Mesodermal cell (in vitro differentiated cells): ENCODE results near the gene CDHR4.
A peak's percentile ranks its signal among the peaks of the same experiment; 100 is the strongest.
"Not testable (repeated sequence)": the region's sequence is repeated elsewhere in the genome, so short reads cannot be mapped to it uniquely, and the experiment has no call there.

Experiments used
- H3K27ac ChIP-seq: 2 replicates; pipeline ENCODE4 v1.7.0; 2013; ENCODE audit warnings: mild to moderate bottlenecking, low read depth, low read length, moderate library complexity; ENCODE audit not compliant: severe bottlenecking
- H3K36me3 ChIP-seq: 2 replicates; pipeline ENCODE4 v1.7.1; 2013; ENCODE audit warnings: mild to moderate bottlenecking, low read length, moderate library complexity; ENCODE audit not compliant: control insufficient read depth, insufficient read depth
- H3K4me1 ChIP-seq: one replicate; pipeline ENCODE4 v1.7.1; 2013; ENCODE audit warnings: mild to moderate bottlenecking, low read length; ENCODE audit not compliant: insufficient read depth, control insufficient read depth, poor library complexity, severe bottlenecking
- H3K4me3 ChIP-seq: 2 replicates; pipeline ENCODE4 v1.7.0; 2013; ENCODE audit warnings: low read length, control low read depth, mild to moderate bottlenecking; ENCODE audit not compliant: insufficient read depth, poor library complexity, severe bottlenecking; ENCODE audit errors: extremely low read depth
- H3K9me3 ChIP-seq: 2 replicates; pipeline ENCODE4 v1.7.1; 2013; ENCODE audit warnings: mild to moderate bottlenecking, low read length, moderate library complexity; ENCODE audit not compliant: control insufficient read depth
- WGBS, 2 experiments: methylation state at CpG; one replicate each; pipeline ENCODE4 v1.1.5; 2013; ENCODE audit warnings: missing lambda C conversion rate in 2 of 2; ENCODE audit not compliant: insufficient coverage in 2 of 2; 5-methylcytosine and 5-hydroxymethylcytosine counted together

The CDHR4 gene

GRCh38 chr3:49823131-49823530 is 23.5 kb upstream of the CDHR4 start:
- H3K36me3 ChIP-seq, H3K4me1 ChIP-seq, H3K4me3 ChIP-seq, H3K27ac ChIP-seq, H3K9me3 ChIP-seq: not testable (repeated sequence)
- WGBS, 2 experiments, result 93% methylated on average over 2 of the region's 3 CpGs

GRCh38 chr3:49813497-49814174 is 14.0 kb upstream of the CDHR4 start, which contains the start of gene UBA7:
UBA7 (minus strand) TSS chr3:49813953; CDS start chr3:49813787, 166 bp downstream.
- Histone ChIP-seq H3K27ac (no peak within 1 kb of the TSS), H3K9me3 (no peaks in the 10 kb centered on the region), H3K4me3 (no peak within 1 kb of the TSS), H3K36me3 (no peaks in the 10 kb centered on the region), H3K4me1 (no peaks in the 10 kb centered on the region)
- WGBS, 2 experiments, result 90 to 91% methylated on average over 7 to 8 of the region's 9 CpGs

GRCh38 chr3:49812916-49813496 is 13.3 kb upstream of the CDHR4 start:
- Histone ChIP-seq H3K27ac (no peak overlapping the region), H3K4me3 (no peak overlapping the region), H3K4me1 (peaks cover 3% of the 10 kb centered on the region), H3K36me3 (no peaks in the 10 kb centered on the region), H3K9me3 (no peaks in the 10 kb centered on the region)
- WGBS, 2 experiments, result 91 to 98% methylated on average over 7 to 9 of the region's 9 CpGs

- no peaks in the 10 kb centered on the region for H3K36me3 ChIP-seq
Observed at GRCh38 chr3:49807431-49808114, 7.9 kb upstream of the CDHR4 start.

DNA sequence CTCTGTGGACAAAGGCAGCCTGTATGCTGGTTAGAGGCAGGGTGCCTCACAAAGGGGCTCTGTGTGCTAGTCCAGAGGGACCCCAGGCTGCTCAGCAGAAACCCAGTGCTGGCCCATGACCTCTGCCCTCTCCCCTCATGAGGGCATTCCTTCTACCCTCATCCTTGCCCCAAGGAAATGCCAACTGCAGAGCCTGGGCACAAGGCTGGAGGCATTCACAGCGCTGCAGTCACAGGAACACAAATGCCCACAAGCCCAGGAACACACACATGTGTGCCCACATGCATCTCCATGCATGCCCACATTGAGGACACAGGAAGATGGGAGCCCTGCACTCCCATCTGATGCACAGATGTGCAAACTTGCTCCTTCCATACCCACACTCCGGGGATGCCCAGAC is 7.2 kb upstream of the CDHR4 start:
- H3K27ac ChIP-seq, result peak overlapping the region; percentile 88
- whole genome bisulfite sequencing, 2 experiments, result 50 to 100% methylated on average over 1 to 2 of the region's 2 CpGs
- H3K4me1 ChIP-seq, result peaks cover 41% of the 10 kb centered on the region
- no peaks in the 10 kb centered on the region for H3K9me3 ChIP-seq
- no peak overlapping the region for H3K4me3 ChIP-seq
- no peaks in the 10 kb centered on the region for H3K36me3 ChIP-seq

More at GRCh38 chr3:49807431-49808114, 7.9 kb upstream of the CDHR4 start:
- 89 to 90% methylated on average over 9 to 11 of the region's 13 CpGs for WGBS, 2 experiments
- no peak overlapping the region for H3K4me3 ChIP-seq
- H3K4me1 ChIP-seq, result peaks cover 41% of the 10 kb centered on the region
- H3K9me3 ChIP-seq, result no peaks in the 10 kb centered on the region
- H3K27ac ChIP-seq, result peak overlapping the region; percentile 57

DNA sequence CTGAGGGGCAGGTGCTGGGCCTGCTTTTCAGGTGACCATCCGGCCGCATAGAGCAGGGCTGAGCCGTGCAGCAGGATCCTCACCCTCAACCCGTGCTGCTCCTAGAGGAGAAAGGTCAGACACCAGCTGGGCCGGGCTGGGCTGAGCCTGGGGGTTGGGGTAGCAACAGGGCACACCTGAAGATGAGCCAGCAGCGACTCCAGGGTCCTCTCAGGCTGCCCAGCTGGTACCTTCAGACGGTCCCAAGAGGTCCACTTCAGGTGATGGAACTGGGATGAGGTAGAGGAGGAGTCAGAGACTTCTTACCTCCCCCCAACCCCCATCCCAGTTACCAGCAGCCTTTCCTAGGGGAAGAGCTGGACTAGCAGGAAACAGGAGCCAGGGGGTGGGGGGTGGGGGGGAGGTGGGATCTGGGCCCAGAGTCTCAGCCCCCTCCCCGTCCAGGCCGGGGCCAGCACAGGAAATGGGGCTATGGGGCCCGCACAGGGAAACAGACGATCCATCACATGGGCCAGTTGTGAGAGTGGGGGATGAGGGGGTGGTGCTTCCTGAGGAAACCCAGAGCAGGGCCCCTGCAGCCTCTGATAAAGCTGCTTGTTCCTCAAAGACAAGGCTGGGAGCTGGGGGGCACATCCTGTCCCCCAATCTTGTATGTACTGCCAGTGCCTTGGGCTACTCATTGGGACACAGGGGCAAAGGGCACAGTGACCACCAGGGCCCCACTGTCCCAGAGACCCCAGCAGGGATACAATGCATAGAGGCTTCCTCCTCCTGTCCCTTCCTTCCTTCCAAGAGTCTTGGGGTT is 6.4 kb upstream of the CDHR4 start:
- peak overlapping the region; percentile 88 for H3K27ac ChIP-seq
- no peaks in the 10 kb centered on the region for H3K36me3 ChIP-seq
- H3K4me1 ChIP-seq, result peaks cover 41% of the 10 kb centered on the region
- 58% methylated on average over 7 to 8 of the region's 11 CpGs for WGBS, 2 experiments
- peak overlapping the region; percentile 11 for H3K4me3 ChIP-seq
- H3K9me3 ChIP-seq, result no peaks in the 10 kb centered on the region

- Histone ChIP-seq H3K36me3 (no peaks in the 10 kb centered on the region), H3K9me3 (no peaks in the 10 kb centered on the region), H3K4me3 (peak overlapping the region; percentile 11), H3K4me1 (peaks cover 41% of the 10 kb centered on the region), H3K27ac (peak overlapping the region; percentile 88)
- 82 to 86% methylated on average over 1 to 2 of the region's 3 CpGs for WGBS, 2 experiments
Observed at GRCh38 chr3:49805367-49805782, 5.7 kb upstream of the CDHR4 start.

DNA sequence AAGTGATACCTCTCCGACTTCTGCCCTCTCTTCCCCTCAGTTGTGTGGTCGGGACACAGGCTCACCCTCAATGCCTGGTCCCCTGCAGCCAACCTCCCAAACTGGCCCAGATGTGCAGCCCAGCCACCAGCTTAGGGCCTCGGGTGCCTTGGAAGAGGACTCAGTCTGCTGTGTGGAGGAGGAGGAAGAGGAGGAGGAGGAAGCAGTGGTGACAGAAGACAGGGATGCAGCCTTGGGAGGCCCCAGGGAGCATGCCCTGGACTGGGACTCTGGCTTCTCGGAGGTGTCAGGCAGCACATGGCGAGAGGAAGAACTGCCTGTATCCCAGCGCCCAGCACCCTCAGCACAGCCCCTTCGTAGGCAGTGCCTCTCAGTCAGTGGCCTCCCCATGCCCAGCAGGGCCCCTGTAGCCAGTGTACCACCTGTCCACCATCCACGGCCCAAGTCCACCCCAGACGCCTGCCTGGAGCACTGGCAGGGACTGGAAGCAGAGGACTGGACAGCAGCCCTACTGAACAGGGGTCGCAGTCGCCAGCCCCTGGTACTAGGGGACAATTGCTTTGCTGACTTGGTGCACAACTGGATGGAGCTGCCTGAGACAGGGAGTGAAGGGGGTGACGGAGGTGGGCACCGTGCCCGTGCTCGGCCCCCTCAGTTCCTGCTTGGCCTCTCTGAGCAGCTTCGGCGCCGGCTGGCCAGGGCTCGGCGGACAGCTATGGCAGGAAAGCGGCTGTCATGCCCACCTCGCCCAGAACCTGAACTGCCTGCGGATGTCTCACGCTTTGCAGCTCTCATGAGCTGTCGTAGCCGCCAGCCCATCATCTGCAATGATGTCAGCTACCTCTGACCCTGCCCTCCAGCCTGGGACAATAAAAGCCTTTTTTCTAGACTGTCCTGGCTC is 4.7 kb upstream of the CDHR4 start:
- H3K4me1 ChIP-seq, result peaks cover 41% of the 10 kb centered on the region
- no peaks in the 10 kb centered on the region for H3K36me3 ChIP-seq
- H3K27ac ChIP-seq, result peak overlapping the region; percentile 88
- no peaks in the 10 kb centered on the region for H3K9me3 ChIP-seq
- peak overlapping the region; percentile 75 for H3K4me3 ChIP-seq
- WGBS, 2 experiments, result 92 to 93% methylated on average over 22 to 25 of the region's 26 CpGs

GRCh38 chr3:49803465-49804140 is 3.9 kb upstream of the CDHR4 start:
- Histone ChIP-seq H3K36me3 (no peaks in the 10 kb centered on the region), H3K4me1 (peaks cover 41% of the 10 kb centered on the region), H3K4me3 (peak overlapping the region; percentile 75), H3K27ac (peak overlapping the region; percentile 53), H3K9me3 (no peaks in the 10 kb centered on the region)
- WGBS, 2 experiments, result 17 to 18% methylated on average over 24 to 36 of the region's 41 CpGs
